NCI-H1436 (cell line): ENCODE results near the gene SND1.
"Not testable (repeated sequence)": the region's sequence is repeated elsewhere in the genome, so short reads cannot be mapped to it uniquely, and the experiment has no call there.

Experiments
- DNase-seq: peaks from one replicate; lab custom pipeline; 2025; lab: John Stamatoyannopoulos, UW

Gene SND1

GRCh38 chr7:127889677-127890076 lies 237.7 kb downstream of the SND1 start:
- DNase-seq: no peak

GRCh38 chr7:127890726-127891125 lies 238.7 kb downstream of the SND1 start:
- DNase-seq: no peak

GRCh38 chr7:127891144-127891543 lies 239.2 kb downstream of the SND1 start:
- no peak for DNase-seq

DNA sequence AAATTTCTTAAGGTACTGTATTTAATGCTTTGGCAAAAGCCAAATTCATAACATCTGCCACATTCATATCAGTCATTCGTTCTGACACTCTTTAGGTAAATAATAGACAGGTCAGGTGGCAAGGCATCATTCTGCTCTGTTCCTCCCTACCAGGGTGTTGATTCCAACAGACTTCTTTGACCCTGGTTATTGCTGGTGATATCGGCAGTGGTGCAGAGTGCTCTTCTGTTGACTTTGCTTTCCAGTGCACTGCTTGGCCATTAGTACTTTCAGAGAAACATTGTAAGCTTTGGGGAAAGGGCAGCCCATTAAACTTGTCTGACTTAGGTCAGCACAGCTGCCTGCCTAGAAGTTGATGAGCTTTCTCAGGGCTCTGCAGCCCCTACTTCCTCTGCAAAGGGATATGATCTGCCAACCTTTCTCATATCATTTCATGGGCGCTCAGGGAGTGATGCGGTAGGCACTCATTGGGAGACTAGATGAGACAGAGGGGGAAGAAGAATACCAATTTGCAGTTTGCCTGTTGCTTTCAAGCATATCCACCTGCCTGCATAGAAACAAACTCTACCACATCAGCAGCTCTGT lies 240.0 kb downstream of the SND1 start:
- DNase-seq: no peak

GRCh38 chr7:127892488-127893314 lies 240.7 kb downstream of the SND1 start:
- DNase-seq: no peak

DNA sequence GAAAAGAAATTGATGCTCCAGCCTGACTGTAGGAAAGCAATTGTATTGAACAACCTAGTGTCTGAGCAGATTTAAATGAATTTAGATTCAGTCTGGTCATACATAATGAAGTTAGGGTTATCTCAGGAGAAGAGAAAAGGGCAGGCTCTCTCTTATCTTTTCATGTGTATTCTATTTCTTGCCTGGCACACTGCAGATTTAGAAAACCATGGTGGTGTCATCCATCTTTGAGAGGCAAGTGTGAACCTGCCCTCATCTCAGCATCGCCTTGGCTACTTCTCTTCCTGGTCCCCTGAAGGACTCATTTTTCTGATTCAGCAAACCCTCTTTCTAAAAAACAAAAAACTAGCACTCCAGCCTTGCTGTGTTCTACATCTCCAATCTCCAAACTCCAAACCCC lies 241.6 kb downstream of the SND1 start:
- no peak for DNase-seq

DNA sequence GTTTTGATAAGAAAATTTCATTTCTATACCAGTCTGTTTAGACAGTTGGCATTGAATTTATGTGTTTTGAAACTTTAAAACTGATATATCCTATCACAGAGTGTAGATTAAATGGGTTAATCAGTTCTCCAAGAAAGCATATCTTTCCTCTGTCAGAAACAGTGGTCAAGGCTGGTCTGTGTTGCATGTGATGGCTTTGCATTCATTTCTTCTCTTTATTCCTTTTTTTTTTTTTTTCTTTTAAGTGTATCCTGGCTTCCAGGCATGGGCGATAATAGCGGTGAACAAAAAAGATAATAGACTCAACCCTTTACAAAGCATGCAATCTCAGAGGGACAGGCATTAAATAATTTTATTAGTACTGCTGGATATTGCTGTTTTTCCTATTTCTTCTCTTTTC lies 242.6 kb downstream of the SND1 start:
- DNase-seq: no peak

DNA sequence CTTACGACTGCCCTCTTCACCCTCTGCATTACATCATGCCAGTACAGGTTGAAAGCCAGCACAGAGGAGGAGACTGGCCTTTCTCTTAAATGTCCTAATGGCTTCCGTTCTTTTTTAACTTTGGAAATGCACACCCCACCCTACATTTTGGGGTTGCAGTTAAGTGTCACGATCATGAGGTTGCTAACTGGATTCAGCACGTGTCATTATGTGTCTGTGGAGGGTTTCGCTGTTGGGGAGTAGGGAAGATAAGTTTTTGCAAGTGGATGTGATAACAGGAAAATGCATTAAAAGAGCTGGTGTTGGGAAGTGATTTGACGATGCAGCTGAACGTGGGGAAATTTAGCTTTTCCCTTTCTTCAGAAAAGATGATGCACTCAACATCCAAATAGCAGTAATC lies 243.4 kb downstream of the SND1 start:
- no peak for DNase-seq

DNA sequence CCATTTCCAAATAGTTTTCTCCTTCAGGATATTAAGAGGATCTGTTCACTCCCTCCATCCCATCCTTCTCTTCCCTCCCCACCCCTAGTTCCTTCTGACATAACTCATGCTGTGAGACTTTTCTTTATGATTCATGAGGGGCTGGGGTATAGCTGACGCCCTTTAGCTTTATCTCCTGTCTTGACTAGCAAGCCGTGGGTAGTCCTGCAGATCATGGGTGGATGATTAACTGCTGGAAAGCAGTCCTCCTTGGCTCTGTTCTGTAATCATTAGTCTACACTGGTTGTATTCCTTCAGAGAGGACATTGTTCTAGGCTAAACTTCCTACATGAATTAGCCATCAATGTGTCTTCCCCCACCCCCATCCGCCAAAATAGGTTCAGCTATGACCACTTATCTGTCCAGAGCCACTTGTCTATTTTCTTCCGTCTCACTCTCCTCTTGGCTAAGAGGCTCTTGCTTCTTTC lies 243.9 kb downstream of the SND1 start:
- no peak for DNase-seq

DNA sequence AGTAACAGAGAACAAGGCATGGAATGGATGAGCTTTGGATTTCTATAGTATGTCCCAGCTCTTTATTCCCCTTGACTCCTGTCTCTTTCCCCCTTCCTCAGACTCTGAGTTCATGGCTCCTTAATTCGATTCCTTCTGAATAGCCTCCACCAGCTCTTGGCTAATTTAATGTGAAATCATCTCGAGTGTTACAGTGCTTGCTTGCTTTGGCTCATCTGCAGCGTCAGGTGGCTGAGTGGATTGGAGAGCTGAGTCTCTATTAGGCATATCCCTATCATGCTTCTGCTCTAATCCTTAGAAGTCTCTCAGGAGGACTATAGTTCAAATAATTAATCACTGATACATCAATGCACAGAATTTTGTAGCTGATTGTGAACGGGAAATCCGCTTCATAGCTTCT lies 244.7 kb downstream of the SND1 start:
- DNase-seq: no peak

GRCh38 chr7:127897704-127898454 lies 245.9 kb downstream of the SND1 start:
- no peak for DNase-seq

DNA sequence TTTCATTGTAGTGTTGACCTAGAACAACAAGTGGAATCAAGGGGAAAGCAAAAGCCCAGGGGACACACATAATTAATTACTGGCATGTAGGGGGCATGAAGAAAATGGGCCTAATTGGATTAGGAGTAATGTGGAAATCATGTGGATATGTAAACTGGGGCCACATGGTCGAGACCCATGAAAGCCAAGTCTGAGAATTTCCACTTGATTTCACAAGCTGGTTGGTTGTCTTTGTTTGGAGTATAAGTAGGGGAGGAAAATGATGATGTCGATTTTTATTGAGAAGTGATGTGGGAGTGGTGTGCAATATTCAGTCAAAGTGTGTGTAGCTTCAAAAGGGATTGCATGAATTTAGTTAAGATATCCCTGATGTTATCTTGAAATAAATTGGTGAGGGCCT lies 247.4 kb downstream of the SND1 start:
- DNase-seq: no peak

DNA sequence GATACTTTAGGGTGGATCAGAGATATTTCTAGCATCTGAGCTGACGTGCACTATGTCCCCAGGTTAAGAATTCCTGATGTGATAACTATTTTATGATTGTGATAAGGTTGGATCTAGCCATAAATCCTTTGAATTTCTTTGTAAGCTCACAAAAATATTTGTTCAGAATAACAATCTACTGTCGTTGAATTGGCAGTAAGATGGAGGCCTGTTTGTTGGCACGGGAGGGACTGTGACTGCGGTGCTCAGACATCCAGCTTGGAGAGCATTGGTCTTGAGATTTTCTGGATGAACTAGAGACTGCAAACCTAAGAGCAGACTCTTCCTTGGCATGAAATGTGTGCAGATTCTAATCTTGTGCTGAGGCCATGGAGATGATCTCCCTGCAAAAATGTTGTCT lies 248.1 kb downstream of the SND1 start:
- DNase-seq: no peak

DNA sequence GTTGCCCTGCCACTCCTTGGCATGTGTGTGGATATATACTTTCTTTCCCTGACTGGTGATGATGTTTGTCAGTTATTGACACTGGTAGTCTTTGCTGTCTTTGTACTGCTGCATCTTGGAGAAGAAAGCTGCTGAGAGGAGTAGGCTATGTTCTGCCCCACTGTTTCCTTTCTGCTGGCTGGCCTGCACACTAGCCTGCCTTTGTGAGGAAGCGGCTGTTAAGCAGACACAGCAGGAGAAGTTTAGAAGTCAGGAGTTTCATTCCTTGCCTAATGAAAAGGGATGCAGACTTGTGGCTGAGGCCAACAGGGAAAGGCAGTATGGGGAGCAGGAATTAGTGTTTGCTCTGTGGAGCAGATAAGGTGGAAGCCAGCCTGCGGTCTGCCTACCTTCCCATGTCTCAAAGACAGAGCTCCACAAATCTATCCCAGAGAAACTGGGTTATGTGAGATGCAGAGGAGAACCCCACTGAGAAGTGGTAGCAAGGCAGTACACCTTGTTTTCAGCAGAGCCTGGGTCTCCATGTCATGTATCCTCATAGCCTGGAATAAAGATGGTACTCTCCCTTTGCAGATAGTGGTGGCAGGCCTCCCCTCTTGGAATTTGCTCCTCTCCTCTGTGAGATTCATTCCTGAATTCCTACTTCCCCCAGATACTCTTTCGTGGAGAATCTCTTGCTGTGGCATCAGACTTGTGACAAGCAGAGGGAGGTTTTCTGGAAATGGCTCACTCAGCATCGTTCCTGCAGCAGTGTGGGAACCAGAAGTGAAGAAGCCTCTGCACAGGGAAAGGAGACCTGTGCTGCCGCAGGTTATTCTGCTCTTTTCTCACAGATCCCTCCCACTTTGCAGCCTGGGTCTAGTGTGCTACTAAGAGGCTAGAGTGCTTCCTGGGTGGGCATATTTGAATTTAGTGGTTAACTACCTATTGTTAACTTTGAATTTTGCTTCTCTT lies 249.0 kb downstream of the SND1 start:
- no peak for DNase-seq

- no peak for DNase-seq
These were observed 250.1 kb downstream of the SND1 start for GRCh38 chr7:127901895-127902703.

GRCh38 chr7:127902753-127903152 lies 250.8 kb downstream of the SND1 start:
- DNase-seq: not testable (repeated sequence)

GRCh38 chr7:127903892-127904669 lies 252.1 kb downstream of the SND1 start:
- DNase-seq: no peak

GRCh38 chr7:127904670-127904985 lies 252.6 kb downstream of the SND1 start:
- no peak for DNase-seq

DNA sequence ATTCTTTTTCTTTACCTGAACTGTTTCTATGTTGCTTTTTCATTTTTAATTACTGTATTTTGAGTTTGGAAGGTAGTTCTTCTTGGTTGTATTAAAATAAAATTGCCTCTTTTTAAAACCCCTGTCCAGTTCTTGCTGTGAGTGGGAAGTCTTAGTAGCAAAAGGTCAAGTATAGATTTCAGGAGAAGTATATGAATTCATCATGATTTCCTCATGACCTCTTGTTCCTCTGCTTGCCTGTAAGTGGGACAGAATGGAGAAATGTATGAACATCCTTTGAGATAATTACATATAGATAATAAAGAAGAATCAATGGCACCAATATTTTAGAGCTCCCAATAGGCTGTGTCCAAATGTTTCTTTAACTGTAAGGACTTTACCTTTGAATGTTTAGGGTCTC lies 253.0 kb downstream of the SND1 start:
- no peak for DNase-seq
